ENCODE data around the gene NLRC5.

DNA sequence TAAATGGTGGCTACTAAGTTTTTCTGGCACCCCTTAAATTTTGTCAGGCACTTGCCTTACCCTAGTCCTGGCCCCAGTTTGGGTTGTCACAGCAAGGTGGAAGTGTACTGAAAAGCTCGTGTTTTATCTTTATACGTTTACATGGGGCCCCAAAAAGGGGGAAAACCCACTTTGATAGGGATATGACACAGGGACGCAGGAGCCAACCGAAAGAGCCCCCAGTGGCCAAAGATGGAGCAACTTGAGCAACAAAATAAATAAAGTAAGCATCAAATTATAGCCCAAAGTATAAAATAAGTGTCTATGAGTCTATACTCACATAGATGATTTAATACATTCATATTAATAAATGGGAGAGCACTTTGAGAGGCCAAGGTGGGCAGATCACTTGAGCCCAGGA lies 32.6 kb upstream of the NLRC5 start:
- TF ChIP-seq, protein P1, sequence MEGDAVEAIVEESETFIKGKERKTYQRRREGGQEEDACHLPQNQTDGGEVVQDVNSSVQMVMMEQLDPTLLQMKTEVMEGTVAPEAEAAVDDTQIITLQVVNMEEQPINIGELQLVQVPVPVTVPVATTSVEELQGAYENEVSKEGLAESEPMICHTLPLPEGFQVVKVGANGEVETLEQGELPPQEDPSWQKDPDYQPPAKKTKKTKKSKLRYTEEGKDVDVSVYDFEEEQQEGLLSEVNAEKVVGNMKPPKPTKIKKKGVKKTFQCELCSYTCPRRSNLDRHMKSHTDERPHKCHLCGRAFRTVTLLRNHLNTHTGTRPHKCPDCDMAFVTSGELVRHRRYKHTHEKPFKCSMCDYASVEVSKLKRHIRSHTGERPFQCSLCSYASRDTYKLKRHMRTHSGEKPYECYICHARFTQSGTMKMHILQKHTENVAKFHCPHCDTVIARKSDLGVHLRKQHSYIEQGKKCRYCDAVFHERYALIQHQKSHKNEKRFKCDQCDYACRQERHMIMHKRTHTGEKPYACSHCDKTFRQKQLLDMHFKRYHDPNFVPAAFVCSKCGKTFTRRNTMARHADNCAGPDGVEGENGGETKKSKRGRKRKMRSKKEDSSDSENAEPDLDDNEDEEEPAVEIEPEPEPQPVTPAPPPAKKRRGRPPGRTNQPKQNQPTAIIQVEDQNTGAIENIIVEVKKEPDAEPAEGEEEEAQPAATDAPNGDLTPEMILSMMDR (conservative IDR thresholded peaks at IDR 0.05; ENCODE audit: low read length): peak; percentile 70
- TF ChIP-seq EZH2phosphoT487 (IDR thresholded peaks at IDR 0.05; ENCODE audit: borderline replicate concordance, low read depth, low read length): no peak
